Activated gamma-delta T cell (primary cell): ENCODE measurements around the gene BTNL8.

Experiments
- DNase-seq: peaks from one replicate; lab custom pipeline; 2025; lab: John Stamatoyannopoulos, UW
- total RNA-seq, 2 donors: gene quantifications; one replicate each; lab custom pipeline; 2026; lab: John Stamatoyannopoulos, UW

The BTNL8 gene, protein sequence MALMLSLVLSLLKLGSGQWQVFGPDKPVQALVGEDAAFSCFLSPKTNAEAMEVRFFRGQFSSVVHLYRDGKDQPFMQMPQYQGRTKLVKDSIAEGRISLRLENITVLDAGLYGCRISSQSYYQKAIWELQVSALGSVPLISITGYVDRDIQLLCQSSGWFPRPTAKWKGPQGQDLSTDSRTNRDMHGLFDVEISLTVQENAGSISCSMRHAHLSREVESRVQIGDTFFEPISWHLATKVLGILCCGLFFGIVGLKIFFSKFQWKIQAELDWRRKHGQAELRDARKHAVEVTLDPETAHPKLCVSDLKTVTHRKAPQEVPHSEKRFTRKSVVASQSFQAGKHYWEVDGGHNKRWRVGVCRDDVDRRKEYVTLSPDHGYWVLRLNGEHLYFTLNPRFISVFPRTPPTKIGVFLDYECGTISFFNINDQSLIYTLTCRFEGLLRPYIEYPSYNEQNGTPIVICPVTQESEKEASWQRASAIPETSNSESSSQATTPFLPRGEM
- total RNA-seq: 0 to 0.05 reads per million in 2 donors

GRCh38 chr5:180898621-180899246, at the start of gene BTNL8:
Gene BTNL8, plus strand, starts transcription at chr5:180899159. Its CDS starts 152 bp downstream, at chr5:180899311.
- DNase-seq: no peak

DNA sequence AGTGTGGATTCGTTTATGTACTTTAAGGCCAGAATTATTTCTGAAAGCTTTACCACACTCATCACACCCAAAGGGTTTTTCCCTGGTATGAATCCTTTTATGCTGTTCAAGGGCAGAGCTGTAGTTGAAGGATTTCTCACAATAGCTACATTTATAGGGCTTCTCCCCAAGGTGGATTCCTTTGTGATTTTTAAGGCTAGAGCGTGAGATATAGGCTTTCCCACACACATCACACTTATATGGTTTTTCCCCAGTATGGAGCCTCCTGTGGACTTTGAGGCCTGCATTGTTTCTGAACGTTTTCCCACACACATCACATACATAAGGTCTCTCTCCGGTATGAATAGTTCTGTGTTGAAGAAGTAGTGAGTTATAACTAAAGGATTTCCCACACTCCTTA, 49.1 kb upstream of the BTNL8 start:
- DNase-seq: no peak

GRCh38 chr5:180850434-180851078, 48.4 kb upstream of the BTNL8 start:
- DNase-seq: no peak

- no peak for DNase-seq
These were observed 46.5 kb upstream of the BTNL8 start for GRCh38 chr5:180852495-180852894.

GRCh38 chr5:180853121-180853847, 45.7 kb upstream of the BTNL8 start:
- no peak for DNase-seq

DNA sequence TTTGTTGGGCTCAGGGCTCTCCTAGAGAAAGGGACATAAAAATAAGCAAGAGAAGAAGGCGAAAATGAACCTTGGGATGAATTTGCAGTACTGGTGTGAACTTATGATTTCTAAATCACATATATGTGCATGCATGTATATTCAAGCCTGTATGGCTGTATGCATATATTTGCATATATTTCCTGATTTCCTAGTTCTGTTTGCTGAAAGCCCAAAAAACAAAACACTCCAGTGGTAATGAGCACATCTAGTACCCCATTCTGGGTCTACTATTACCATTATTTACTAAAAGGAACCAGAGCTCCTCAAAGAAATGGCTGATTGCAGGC, 45.1 kb upstream of the BTNL8 start:
- DNase-seq: no peak

GRCh38 chr5:180858586-180858985, 40.4 kb upstream of the BTNL8 start:
- no peak for DNase-seq

GRCh38 chr5:180860273-180860886, 38.6 kb upstream of the BTNL8 start:
- no peak for DNase-seq

- peak; percentile 85 for DNase-seq
These were observed 37.8 kb upstream of the BTNL8 start, which contains the start of gene ZFP62 for GRCh38 chr5:180860887-180861822. Gene ZFP62, minus strand, starts transcription at chr5:180861276. Its CDS starts 57 bp downstream, at chr5:180861219.

DNA sequence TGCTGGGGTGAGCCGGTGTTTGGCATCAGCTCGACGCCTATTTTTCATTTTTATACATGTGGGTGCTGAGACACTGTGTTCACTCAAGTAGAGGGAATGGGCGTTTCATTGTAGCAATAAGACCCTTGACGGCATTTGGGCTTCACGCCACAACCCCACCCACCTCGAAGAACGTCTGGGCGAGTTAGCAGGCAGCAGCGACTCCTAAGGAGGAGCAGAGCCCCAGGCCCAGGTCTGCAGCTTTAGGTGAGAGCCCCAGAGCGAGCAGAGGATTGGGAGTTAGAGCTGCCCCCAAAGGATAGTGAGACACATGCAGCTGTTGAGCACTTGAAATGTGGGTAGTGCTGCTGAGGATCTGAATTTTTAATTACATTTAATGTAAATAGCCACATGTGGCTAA, 36.3 kb upstream of the BTNL8 start:
- no peak for DNase-seq

DNA sequence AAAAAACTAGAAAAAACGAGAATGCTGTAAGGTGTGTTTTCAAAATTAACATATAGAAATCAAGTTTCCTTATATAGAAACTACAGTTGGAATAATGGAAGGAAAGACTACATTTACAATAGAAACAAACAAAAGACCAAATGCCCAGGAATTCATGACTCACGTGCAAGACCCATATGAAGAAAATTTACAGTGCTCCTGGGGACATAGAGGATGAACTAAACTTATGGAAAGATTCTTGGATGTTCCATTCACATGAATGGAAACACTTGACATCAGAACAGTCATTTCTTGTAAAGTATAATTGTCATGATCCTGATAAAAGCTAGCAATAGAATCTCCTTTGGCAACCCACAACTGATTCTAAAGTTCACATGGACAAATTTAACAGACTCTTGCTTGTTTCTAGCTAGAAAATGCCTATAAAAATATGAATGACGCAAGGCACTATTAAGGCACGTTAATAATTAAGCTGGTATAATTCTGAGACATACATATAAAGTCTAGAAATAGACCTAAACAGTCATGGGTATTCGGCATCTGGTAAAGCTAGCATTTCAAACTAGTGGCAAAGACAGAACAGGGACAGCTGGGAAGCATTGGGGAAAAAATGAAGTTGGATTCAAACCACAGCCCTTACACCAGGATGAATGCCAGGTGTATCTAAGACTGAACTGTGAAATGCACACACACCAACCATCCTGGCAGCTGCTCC, 32.8 kb upstream of the BTNL8 start:
- DNase-seq: no peak

GRCh38 chr5:180866985-180867384, 32.0 kb upstream of the BTNL8 start:
- DNase-seq: no peak

DNA sequence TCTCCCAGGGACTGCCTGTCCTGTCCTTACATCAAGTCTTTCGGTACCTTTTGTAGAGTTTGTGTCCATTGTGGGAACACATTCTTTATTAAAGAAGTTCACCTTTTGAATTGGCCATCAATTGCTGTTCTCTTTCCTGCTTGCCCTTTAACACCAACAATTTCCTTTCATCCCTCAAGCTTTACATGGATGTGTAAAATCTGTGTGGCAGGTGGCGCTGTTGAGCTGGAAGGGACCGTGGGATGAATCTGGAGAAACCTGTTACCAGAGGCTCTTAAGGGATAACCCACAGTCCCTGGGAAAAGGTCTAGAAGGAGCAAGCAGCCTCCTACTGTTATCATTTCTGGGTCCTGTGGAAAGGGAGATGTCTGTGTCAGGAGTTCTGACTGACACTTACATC, 30.0 kb upstream of the BTNL8 start:
- DNase-seq: no peak

DNA sequence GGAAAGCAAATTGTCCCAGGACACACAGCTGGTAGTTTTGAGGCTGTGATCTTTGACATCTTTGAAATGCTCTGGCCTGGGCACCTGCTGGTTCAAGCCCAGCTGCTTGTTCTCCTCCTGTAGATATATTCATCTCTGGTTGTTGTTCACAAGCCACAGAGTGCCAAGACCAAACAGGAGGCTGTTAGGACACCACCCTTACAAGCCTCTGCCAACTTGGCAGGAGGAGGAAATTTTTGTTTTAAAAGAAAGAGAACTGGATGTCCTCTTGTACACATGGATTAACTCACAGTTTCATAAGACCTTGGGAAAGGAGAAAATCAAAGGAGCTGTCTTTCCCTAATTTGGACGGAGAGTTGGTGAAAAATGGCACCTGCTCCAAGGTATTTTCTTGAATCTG, 29.4 kb upstream of the BTNL8 start:
- DNase-seq: no peak

DNA sequence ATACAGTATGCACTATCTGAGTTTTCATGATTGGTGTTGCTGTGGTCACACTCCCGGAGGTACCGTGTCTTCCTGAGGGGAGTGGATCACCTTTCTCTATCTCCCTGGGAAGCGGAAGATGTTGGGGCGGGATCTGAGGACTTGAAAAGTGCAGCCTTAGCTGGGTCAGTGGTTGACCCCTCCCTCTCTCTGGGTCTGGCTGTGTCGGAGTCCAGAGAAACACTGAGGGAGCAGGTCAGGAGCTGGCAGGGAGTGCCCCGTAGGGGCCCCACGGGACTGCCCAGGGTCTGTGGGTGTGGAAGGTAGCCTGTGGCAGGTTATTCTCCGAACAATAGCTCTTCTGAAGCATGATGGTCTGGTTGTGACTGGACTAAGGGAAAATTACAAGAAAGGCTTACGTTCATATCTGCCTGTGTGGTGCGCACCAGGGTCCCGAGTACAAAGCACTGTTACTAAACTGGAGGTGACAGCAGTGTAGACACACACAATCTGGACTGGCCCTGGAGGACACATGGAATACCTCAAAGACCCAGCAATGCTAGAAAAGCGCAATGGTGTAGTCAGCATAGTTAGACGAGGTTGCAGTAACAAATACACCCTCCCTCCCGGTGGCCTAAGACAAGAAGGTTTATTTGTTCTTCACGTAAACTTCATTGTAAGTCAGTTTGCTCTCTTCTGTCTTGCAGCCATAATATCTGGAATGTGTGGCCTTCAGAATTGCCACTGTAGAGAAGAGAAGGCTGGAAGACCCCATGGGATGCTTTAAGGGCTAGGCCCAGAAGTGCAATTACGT, 28.5 kb upstream of the BTNL8 start:
- no peak for DNase-seq

DNA sequence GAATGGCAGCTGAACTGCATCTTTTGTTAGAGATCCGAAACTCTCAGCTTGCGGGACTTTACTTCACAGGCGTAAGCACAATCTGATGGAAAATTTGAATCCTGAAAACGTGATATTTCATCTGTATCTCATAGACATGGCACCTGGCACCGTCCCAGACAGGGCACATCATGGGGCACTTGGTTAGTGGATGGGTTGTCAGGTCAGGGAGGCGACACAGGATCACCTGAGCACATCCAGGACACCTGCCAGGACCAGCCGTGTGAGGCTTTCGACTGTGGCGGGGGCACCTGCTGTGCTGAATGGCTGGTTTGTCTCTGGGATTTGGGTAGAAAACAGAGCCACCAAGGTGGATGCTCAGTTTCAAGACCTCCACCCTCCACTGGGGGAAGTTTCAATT, 26.5 kb upstream of the BTNL8 start:
- no peak for DNase-seq

DNA sequence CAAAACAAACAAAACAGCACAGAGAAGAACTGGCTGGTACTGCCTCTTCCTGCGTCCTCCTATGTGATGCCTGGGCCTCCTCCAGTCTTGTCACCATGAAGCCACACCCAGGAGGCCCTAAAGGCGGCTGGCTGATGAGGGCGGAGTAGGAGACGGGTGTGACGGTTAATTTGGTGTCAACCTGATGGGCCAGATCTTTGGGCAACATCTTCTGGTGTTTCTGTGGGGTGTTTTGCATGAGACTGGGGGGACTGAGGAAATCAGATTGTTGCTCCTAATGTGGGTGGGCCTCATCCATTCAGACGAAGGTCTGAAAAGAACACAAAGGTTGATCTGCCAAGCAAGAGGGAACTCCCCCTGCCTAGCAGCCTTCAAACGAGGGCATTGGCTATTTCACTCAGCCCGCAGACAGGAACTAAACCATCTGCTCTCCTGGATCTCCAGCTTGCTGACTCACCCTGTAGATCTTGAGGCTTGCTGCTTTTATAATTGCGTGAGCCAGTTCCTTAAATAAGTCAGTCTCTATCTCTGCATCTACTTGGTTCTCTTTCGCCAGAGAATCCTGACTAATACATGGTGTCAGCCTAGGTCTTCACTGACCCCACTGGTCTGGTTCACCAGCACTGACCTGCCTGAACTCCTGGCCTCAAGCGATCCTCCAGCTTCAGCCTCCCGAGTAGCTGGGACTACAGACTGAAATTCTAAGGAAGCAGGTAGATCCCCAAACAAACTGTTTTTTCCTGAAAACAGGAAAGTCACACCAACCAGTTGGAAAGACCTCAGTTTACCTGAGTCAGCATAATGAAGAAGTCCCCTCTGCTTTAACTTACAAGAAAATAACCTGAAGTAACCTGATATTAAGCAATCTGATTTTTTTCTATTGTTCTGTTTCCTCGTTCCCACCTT, 25.1 kb upstream of the BTNL8 start:
- DNase-seq: no peak
